ENCODE data around the gene SPATA9.
"Not testable (repeated sequence)": the region's sequence is repeated elsewhere in the genome, so short reads cannot be mapped to it uniquely, and the experiment has no call there.

SPATA9 gene

DNA sequence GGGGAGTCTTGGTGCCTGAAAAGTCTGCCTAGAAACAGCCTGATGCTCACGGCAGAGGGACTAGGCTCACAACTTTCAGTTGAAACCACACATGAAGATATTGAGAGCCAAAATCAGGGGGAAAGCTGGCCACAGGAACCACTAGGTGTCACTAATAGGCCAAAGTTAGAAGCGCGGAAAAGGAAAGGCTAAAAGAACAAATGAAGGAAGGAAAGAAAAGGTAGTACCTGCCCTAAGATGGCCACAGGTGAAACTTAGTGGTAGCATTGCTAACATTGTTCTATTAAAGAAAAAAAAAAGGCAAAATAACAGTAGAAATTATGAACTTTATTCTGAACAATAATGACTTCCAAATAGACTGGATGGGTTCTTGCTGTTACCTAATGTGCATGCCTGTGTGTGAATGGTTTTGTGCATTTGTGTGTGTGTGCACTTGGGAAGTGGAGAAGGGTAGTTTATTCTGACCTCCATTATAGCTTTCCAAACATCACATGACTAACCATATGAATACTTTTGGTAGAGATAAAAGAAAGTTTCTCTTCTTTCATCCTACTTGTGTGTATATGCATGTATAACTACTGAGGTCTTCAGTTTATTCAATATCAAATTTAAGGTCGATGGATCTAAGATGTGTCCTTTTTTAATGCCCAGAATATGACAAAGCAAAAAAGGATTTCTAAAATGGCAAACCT lies 38.3 kb downstream of the SPATA9 start:
- DNase-seq (ENCODE audit: low read depth), result peak; percentile 26

DNA sequence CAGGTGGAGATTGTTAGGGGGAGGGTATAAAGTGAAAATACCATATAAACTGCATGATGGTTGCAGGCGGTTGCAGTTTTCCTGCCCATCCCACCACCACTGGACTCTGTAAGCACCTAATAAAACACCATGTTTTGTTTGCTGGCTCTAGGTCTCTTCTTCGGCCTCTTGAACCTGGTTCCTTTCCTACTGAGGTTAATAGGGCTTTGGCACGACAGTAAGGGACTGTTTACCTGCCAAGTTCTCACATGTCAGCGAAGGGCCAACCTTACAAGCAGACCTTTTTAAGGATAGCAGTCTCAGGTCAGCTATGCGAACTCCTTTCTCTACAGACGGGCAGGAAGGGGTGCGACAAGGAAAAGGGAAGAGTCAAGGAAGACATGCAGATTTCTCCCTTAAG lies 39.6 kb downstream of the SPATA9 start:
- DNase-seq (ENCODE audit: low read depth), result no peak

DNA sequence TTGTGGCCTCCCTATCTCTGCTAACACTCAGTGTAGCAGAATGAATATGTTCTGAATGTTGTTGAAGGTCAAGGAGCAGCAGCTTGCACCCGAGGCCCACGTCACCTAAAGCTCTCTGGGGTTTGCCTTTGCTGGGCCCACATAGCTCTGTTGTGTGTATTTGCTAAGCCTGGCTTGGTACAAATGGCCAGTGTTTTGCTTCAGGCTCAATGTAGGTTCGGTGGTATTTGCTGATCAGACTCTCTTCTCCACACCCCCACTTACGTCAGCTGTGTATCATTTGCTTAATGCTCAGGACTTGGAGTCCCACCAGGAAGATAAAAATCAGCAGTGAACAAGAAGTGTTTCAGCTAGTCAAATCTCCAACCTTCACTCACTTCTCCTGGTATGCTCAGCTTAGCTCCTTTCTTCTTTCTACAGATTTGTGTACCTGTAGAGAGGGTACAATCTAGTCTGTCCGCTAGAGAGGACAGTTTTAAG lies 41.0 kb downstream of the SPATA9 start:
- peak; percentile 24 for DNase-seq (ENCODE audit: low read depth)

DNA sequence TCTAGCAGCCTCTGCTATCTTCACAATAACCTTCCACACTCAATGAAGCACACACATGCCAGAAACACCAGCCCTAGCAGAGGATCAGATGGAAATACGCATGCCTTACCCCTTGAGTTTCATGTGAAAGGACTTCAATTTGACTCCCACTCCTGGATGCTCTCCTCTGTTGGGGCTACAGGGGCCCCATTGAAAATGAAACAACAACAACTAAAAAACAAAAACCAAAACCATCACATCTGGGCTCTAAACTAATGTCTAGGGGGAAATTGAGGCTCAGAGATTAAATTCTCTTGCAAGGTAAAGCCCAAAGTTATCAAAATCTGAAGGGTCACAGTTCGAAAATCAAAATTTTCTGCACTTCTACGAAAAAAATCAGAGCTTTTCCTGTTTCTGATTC lies 44.2 kb downstream of the SPATA9 start:
- no peak for DNase-seq (ENCODE audit: low read depth)

DNA sequence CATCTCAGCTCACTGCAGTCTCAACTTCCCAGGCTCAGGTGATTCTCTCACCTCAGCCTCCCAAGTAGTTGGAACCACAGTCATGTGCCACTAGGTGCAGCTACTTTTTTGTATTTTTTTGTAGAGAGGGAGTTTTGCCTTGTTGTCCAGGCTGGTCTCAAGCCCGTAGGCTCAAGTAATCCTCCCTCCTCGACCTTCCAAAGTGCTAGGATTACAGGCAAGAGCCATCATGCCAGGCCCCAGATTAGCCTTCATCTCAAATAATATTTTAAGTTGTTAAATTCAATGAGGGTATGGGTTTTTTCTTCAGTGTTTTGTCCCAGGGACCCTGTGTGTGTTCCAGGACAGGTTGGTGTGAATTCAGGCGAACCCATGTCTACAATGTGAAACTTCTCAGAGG lies 48.7 kb downstream of the SPATA9 start:
- DNase-seq (ENCODE audit: low read depth), result no peak

DNA sequence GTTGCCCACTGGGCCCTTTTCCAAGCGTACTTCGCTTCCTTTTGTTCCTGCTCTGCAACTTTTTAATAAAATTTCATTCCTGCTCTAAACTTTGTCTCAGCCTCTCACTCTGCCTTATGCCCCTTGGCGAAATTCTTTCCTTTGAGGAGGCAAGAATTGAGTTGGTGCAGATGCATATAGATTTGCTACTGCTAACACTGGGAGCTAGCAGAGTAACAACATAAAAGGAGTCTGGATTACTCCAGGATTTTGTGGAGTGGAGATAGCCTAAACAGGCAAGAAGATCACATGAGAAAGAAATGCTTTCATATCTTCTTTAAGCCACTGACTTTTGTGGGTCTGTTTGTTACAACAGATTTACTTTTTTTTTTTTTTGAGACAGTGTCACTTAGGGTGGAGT lies 49.1 kb downstream of the SPATA9 start:
- no peak for DNase-seq (ENCODE audit: low read depth)

DNA sequence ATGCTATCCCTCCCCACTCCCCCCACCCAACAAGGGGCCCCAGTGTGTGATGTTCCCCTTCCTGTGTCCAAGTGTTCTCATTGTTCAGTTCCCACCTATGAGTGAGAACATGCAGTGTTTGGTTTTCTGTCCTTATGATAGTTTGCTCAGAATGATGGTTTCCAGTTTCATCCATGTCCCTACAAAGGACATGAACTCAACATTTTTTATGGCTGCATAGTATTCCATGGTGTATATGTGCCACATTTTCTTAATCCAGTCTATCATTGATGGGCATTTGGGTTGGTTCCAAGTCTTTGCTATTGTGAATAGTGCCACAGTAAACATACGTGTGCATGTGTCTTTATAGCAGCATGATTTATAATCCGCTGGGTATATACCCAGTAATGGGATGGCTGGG lies 49.8 kb downstream of the SPATA9 start:
- DNase-seq (ENCODE audit: low read depth), result not testable (repeated sequence)

DNA sequence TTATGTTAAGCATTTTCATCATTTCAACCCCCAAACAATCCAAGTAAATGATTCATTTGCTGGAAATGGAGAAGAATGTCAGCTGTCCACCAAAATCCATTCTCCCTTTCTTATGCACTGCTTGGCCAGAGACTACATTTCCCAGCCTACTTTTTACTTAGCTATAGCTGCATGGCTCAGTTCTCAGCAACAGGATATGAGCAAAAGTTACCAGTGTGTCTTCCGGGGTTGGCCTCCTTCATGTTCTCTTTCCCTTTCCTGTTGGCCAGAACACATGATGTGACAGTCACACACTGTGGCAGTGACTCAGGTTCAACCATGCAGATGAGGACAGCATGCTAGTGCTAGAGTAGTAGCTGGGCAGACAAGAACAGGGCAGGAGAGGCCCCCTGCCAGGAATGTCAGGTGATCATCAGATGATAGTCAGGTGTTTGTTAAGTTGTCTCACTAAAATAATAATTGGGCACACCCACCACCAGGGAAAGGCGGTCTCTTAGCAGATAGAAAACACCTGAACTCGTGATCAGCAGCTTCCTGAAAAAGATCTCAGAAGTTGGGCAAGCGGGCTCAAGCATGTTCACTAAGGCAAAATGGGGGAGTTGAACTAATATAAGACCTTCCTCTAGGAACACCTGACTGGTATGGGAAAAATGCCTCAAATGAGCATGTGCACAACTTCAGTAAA lies 50.7 kb downstream of the SPATA9 start:
- peak; percentile 19 for DNase-seq (ENCODE audit: low read depth)

DNA sequence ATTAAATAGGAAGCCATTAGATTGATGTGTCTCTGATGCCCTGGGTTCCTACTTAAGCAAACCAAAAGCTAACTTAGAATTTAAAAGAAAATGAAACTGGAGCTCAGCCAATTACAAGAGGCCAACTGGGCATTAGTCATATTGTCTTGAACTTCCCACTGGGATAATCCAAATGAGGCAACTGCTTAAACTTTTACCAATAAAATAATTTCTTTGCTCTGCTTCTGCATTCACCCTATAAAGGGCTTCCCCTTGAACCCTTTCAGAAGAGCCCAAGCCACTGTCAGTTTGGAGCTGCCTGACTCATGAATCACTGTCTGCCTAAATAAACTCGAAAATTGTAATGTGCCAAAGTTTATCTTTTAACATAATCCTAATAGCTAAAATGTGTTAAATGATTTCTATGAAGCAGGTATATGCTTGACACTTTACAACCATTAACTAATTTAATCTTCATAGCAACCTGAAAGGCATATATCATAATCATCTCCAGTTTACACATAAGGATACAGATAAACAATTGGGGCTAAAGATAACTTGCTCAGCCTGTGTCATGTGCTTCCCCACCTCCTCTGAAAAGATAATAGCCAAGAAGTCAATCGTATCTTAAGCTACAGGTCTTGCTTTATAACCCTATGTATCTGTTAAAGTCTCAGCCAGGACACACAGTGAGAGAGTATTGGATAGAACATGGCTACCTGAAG lies 51.4 kb downstream of the SPATA9 start:
- DNase-seq (ENCODE audit: low read depth), result peak; percentile 52

DNA sequence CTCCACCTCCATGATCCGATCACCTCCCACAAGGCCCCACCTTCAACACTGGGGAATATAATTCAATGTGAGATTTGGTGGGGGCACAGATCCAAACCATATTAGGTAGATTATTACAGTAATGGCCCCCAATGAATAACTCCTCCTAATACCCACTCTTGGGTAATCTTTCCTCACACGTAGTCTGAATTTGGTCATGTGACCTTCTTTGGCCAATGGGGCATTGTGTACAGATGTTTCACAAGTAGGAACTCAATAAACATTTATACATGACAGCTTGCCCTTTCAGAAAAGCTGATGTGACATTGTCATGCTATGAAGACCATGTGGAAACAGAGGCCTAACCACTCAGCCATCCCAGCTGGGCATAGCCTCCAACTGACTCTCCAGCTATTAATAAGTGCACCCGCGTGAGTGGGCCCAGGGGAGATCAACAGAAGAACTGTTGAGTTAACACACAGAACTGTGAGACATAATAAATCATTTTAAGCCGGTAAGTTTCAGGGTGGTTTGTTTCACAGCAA lies 52.3 kb downstream of the SPATA9 start:
- no peak for DNase-seq (ENCODE audit: low read depth)

DNA sequence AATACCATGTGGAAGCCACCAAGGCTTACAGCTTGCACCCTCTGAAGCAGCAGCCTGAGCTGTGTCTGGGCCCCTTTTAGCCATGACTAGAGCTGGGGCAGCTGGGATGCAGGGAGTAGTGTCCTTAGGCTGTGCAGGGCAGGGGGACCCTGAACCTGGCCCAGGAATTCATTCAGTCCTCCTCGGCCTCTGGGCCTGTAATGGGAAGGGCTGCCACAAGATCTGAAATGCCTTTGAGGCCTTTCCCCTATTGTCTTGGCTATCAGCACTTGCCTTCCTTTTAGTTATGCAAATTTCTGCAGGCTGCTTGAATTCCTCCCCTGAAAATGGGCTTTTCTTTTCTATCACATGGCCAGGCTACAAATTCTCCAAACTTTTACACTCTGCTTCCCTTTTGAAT lies 53.9 kb downstream of the SPATA9 start:
- DNase-seq (ENCODE audit: low read depth), result no peak

DNA sequence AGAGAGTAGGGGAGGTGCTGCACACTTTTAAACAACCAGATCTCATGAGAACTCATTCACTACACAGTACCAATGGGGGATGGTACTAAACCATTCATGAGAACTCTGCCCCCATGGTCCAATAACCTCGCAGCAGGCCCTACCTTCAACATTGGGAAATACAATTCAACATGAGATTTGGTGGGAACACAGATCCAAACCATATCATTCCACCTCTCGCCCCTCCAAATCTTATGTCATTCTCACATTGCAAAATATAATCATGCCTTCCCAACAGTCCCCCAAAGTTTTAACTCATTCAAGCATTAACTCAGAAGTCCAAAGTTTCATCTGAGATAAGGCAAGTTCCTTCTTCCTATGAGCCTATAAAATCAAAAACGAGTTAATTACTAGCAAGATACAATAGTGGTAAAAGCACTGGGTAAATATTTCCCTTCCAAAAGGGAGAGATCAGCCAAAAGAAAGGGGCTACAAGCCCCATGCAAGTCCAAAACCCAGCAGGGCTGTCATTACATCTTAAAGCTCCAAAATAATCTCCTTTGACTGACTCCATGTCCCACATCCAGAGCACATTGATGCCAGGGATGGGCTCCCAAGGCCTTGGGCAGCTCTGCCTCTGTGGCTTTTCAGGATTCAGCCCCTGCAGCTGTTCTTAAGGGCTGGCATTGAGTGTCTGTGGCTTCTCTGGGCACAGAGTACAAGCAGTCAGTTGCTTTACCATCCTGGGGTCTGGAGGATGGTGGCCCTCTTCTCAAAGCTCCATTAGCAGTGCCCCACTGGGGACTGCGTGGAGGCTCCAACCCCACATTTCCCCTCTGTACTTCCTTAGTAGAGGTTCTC lies 54.6 kb downstream of the SPATA9 start:
- DNase-seq (ENCODE audit: low read depth), result no peak

DNA sequence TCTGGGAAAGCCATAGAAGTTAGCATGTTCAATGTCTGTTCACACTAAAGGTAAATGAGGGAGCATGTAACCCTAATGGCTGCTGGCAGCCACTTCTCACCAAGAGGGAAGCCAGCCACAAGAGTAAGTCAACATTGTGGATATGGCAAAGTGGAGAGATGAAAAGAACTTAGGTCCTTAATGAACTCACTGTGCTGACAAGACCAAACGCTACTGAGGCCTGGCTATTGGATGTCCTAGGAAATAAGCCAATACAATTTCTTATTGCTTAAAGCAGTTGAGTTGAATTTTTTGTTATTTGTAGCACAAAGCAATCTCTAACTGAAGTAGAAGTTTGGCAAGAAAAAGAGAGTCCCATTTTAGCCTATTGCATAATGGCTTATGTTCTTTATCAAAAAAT lies 56.1 kb downstream of the SPATA9 start:
- DNase-seq (ENCODE audit: low read depth), result no peak

DNA sequence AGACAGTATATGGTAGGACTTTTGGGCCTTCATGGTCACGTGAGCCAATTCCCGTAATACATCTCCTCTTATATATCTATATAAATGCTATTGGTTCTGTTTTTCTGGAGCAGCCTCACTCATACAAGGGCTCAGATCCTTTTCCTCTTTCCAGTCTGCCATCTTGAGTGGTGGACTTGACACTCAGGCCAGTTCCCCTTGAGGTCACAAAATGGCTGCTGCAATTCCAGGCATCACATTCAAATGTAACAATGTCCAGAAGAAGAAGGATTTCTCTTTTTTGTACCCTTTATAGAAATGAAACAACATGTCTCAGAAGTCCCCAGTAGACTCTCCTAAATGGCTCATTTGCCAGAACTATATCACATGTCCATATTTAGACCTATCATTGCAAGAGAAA lies 58.4 kb downstream of the SPATA9 start:
- no peak for DNase-seq (ENCODE audit: low read depth)

DNA sequence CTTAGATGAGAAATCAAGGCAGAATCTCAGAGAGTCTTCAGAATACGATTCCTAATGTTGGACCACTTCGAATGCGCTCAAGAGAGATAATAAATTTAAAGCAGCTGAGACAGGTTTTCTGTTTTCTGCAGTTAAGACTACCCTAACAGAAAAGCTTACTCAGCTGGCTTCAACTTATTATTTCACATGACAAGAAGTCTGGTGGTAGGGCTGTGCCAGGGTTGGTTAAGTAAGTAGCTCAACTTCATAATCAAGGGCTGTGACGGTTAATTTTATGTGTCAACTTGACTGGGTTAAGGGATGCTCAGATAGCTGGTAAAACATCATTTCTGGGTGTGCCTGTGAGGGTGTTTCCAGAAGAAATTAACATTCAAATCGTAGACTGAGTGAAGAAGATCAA lies 59.1 kb downstream of the SPATA9 start:
- no peak for DNase-seq (ENCODE audit: low read depth)

DNA sequence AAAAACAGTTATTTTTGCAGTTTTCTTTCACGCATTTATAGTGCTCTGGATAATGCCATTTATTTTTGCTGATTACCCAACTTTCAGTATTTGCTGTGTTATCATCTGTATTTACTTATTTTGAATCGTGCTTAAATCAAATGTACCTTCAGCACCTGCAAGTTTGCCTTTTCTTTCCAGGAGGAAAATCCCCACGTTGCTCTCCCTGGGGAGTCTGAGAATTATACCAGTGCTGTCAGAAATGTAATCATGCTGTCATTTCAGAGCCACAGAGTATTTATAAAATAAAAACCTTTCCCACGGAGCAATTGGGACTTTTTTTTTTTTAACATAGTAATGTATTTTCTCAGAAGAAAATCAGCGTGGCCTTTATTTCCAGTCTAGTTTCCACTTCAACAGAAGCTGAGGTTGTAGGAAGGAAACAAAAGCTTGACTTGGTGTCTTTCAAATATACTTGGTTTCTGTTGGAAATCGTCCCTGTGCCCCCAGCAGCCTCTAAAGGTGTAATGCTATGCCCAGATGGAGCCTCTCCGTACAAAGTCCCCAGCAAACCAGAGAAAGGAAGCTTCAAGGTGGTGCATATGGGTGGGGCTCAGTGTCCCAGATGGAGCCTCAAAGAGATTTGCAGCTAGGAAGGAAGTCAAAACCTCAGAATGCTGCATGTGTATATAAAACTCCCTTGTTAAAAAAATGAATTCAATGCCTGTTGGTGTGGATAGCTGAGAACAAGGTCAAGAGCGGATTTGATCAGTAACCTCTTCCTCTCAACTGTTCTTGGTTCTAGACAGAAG lies 60.8 kb downstream of the SPATA9 start:
- DNase-seq (ENCODE audit: low read depth), result no peak

DNA sequence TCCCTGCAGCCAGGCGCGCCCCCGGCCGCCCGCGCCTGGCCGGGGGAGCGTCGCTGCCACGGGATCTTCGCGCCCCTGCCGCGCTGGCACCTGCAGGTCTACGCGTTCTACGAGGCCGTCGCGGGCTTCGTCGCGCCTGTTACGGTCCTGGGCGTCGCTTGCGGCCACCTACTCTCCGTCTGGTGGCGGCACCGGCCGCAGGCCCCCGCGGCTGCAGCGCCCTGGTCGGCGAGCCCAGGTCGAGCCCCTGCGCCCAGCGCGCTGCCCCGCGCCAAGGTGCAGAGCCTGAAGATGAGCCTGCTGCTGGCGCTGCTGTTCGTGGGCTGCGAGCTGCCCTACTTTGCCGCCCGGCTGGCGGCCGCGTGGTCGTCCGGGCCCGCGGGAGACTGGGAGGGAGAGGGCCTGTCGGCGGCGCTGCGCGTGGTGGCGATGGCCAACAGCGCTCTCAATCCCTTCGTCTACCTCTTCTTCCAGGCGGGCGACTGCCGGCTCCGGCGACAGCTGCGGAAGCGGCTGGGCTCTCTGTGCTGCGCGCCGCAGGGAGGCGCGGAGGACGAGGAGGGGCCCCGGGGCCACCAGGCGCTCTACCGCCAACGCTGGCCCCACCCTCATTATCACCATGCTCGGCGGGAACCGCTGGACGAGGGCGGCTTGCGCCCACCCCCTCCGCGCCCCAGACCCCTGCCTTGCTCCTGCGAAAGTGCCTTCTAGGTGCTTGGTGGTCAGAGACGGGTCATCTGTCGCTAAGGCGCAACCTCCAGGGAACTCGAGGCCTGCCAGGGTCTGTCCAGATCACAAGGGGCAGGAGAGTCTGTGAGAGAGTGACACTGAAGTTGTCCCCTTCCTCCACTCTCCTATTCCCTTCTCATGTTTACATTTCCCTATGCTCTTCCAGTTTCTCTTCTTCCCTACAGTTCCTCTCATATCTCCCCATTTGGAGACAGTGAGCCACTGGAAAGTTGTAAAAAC lies 61.6 kb downstream of the SPATA9 start:
- no peak for DNase-seq (ENCODE audit: low read depth)

DNA sequence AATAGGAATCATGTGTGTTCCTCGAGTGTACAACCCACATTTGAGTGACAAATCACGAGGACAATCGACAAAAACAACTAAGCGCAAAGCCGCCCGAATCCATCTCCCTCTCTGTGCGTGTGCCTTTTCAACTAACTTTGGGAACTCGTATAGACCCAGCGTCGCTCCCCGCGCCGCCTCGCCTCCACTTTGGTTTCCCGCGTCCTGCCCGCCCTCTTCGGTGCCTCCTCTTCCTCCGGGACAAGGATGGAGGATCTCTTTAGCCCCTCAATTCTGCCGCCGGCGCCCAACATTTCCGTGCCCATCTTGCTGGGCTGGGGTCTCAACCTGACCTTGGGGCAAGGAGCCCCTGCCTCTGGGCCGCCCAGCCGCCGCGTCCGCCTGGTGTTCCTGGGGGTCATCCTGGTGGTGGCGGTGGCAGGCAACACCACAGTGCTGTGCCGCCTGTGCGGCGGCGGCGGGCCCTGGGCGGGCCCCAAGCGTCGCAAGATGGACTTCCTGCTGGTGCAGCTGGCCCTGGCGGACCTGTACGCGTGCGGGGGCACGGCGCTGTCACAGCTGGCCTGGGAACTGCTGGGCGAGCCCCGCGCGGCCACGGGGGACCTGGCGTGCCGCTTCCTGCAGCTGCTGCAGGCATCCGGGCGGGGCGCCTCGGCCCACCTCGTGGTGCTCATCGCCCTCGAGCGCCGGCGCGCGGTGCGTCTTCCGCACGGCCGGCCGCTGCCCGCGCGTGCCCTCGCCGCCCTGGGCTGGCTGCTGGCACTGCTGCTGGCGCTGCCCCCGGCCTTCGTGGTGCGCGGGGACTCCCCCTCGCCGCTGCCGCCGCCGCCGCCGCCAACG lies 62.5 kb downstream of the SPATA9 start, which contains the start of gene GPR150:
Gene GPR150, plus strand, starts transcription at position 58 of the 840 bp plus-strand sequence. Its CDS starts 189 bp downstream, at position 247.
- DNase-seq (ENCODE audit: low read depth), result no peak

DNA sequence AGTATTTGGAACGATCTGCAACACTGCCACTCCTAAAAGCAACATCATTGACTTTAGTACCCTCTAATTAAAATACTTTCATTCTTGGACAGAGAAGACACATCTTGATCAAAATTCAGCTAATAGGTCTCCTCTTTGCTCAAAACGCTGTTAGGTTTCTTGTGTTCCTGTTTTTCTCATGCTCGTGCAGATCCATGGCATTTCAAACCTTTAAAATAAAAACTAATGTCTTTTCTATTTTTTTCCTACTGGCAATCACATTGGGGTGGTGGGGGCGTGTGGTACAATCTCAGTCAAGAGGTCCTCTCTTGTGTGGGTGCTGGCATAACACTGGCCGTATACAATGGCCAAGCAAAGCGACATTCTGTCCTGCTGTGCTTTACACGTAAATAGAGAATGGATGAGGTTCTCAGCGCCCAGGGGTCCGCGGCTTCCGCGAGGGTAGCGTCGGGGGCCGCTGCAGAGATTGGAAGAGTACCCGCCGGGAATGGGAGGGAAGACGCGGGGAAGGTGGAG lies 63.2 kb downstream of the SPATA9 start:
- DNase-seq (ENCODE audit: low read depth), result no peak

Measured in GM04504 (cell line).